HG02970 (cell line): ENCODE data around the gene NDUFAB1.
"Not testable (repeated sequence)": the region's sequence is repeated elsewhere in the genome, so short reads cannot be mapped to it uniquely, and the experiment has no call there.

Experiments
- ATAC-seq: cut with Tn5 transposase; IDR thresholded peaks from one replicate; pipeline ENCODE4 v1.9.1; 2021; ENCODE audit warnings: mild to moderate bottlenecking, moderate library complexity, moderate number of reproducible peaks; ENCODE audit not compliant: unreplicated experiment, low FRiP score

Gene NDUFAB1

DNA sequence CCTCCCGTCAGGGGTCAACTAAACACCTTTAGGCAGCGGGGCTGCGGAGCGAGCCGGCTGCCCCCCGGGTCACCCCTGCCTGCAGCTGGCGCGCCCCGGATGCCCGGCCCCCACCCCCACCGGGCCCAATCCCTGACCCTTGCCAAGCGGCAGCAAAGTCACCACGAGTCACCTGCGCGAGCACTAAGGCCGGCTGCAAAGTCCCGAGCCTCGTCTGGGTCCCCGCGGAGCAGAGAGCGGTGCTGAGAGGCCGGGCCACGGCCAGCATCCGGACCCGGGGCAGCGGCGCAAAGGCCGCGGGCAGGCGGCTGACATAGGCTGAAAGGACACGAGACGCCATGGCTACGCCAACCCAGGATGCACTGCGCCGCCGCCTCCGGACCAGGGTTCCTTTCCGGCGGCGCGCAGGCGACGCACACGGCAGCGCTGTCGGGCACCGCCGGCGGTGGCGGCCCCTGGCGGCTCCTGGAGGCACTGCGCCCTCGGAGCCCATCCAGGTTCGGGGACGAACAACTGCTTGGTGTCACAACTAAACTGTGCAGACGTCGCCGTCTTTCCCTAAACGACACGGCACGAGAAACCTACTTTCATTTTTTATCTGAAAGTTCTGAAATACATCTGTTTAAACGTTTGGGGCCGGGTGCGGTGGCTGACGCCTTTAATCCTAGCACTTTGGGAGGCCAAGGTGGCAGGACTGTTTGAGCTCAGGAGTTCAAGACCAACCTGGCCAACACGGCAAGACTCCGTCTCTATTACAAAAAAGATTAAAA is at the start of gene NDUFAB1:
NDUFAB1 (minus strand) TSS at position 366 of the 770 bp plus-strand sequence; CDS start at position 340, 26 bp downstream.
- peak; percentile 89 for ATAC-seq

DNA sequence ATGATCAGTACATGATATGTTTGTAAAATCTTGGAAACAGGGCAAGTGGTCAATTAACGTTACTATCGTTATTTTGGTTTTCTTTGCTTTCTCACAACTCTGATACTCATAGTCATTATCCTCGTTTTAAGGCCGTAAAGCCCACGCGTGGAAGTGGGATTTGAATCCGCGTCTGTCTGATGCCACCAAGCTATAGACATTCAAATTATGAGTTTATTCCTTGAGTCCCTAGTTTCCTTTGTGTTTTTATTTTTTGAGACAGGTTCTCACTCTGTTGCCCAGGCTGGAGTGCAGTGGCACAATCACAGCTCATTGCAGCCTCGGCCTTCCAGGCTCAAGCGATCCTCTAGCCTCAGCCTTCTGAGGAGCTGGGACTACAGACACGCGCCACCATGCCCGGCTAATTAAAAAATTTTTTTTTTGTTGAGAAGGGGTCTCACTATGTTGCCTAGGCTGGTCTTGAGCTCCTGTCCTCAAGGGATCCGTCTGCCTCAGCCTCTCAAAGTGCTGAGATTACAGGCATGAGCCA is 46.2 kb upstream of the NDUFAB1 start:
- no peak for ATAC-seq

DNA sequence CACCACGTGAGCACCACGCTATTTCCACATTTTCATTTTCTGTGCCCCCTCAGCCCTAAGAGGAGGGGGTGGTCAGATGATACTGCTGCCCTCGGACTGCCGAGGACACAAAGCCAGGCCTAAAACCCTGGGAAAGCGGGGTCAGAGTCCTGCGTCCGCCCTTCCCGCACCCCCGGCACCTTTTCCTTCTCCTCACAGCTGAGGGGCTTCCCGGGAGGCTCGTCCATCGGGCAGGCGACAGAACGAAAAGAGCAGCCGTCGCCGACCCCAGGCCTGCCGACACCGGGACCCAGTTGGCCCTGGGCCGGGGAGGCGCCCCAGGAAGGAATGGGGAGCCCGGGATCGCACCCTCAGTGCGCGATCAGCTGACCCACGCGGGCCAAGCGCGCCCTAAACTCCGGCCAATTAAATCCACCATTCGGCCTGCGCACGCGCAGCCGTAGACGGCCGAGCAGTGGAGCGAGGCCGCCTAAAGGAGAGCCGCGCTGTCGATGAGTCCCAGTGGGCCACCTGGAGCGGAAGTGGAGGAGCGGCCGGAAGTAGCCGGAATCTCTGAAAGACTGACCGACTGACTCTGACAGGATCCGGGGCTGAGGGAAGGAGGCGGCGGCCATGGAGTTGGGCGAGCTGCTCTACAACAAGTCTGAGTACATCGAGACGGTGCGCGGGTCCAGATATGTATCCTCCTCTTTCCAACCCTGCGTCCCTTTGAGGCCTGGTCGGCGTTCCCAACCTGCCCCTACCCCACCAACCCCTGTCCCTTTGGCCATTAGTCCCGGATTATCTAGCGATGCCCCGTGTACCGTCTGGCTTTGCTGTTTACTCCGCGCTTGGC is 45.0 kb upstream of the NDUFAB1 start, which contains the start of the genes DCTN5 and PALB2:
DCTN5 (plus strand) TSS at position 536 of the 835 bp plus-strand sequence; CDS start at position 613, 77 bp downstream.
PALB2 (minus strand) TSS at position 380 of the 835 bp plus-strand sequence; CDS start at position 227, 153 bp downstream.
- ATAC-seq: peak; percentile 94

GRCh38 chr16:23640615-23640930 is 44.5 kb upstream of the NDUFAB1 start:
- ATAC-seq: no peak

DNA sequence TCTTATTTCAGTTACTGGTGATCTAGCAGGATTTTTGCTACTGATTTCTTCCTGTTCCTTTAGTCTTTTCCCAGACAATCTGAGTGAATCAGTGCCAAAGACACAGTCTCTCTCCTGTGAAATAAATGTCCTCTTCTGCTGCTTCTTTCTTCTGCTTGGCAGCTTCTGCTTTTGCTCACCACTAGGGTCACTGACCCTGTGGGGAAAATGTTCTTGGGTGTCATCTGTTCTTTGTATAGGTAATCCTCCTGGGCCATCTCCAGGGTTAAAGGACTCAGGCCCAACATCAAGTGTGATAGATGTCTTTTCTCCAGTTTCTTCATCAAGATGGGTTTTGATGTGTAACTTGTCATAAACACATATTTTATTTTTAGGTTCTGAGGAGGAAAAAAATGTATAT is 39.8 kb upstream of the NDUFAB1 start:
- ATAC-seq: no peak

DNA sequence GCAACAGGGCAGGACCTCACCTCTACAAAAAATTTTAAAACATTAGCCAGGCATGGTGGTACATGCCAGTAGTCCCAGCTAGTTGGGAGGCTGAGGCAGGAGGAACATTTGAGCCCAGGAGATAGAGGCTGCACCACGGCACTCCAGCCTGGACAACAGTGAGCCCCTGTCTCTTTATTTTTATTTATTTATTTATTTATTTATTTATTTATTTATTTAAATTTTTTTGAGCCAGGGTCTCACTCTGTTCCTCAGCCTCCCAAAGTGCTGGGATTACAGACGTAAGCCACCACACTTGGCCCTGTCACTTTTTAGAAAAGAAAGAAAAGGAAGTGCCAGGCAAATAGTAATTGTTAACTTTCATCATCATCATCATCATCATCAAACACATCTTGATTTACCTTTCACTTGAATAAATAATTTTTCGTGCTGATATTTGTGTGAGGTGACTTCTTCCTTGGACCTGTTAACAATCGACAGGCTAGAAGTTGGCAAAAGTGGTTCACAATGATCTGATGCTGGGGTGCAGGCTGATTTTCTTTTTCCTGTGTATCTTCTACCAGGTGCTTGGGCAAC is 38.4 kb upstream of the NDUFAB1 start:
- ATAC-seq: no peak

- ATAC-seq: not testable (repeated sequence)
Observed at GRCh38 chr16:23631874-23632273, 35.8 kb upstream of the NDUFAB1 start.

- ATAC-seq: no peak
Observed at GRCh38 chr16:23629516-23629915, 33.4 kb upstream of the NDUFAB1 start.

- no peak for ATAC-seq
Observed at GRCh38 chr16:23624092-23624491, 28.0 kb upstream of the NDUFAB1 start.

DNA sequence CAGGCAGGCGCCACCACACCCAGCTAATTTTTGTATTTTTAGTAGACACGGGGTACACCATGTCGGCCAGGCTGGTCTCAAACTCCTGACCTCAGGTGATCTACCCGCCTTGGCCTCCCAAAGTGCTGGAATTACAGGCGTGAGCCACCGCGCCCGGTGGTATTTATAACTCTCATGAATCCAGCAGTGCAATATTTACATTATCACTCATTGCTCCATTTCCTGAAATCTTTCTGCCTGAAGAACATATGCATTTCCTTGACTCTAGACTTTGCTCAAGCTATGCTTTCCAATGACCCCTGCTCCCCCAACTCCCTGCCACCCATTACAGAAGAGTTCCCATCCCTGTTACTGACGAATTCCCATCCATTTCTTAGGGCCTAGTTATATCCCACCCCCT is 19.7 kb upstream of the NDUFAB1 start:
- no peak for ATAC-seq

DNA sequence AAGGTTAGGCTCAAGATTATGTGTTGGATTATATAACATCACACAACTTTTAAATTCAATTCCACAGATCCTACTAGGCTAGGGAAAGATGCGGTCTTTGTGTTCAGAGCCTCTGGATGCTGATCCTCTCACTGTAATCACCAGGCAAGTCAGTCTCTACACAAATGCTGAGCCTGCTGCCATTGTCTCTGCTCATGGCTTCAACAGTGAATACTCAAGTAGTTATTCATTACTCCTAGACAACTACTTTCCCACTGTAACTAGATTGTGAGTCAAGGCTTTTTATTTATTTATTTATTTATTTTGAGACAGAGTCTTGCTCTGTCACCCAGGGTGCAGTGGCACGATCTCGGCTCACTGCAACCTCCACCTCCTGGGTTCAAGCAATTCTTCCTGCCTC is 15.8 kb upstream of the NDUFAB1 start:
- no peak for ATAC-seq

DNA sequence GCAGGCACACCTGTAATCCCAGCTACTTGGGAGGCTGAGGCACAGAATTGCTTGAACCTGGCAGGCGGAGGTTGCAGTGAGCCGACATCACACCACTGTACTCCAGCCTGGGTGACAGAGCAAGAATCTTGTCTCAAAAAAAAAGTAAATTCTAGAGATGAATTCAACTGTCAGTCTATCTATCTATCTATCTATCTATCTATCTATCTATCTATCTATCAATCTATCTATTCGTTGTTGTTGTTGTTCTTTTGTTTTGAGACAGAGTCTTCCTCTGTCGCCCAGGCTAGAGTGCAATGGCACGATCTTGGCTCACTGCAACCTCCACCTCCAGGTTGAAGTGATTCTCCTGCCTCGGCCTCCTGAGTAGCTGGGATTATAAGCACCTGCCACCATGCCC is 14.8 kb upstream of the NDUFAB1 start:
- not testable (repeated sequence) for ATAC-seq

GRCh38 chr16:23609929-23610328 is 13.8 kb upstream of the NDUFAB1 start:
- no peak for ATAC-seq

DNA sequence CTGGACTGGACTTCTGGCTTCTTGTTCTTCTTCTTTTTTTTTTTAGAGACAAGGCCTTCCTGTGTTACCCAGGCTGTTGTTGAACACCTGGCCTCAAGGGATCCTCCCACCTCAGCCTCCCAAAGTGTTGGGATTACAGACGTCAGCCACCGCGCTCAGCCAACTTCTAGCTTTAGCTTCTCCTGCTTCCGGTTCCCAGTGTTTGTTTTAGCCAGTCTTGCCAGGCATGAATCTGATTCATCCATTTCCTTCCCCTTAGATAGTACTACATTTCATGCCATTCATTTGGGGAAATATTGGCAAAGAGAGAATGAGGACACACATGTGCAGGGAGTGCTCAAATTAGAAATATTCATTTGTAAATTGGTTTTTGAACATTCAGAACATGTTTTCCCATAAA is 12.1 kb upstream of the NDUFAB1 start:
- ATAC-seq: no peak

DNA sequence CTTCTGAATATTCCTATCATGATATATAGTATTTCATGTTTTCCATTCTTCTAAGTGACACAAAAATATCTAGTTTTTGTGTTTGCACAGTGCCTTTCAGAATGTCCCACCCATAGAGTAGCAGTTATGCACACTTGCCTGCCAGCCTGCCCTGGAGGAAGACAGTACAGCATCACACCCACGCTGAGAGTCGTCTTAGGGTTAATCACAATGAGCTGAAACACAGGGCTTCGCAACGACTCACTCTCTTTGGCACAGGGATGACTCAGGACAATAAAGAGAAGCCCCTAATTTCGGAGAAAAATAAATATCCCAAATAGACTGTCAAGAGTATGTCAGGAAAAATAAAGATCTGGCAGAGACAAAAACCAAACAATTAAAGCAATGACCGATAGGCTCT is 11.6 kb upstream of the NDUFAB1 start:
- no peak for ATAC-seq

- no peak for ATAC-seq
Observed at GRCh38 chr16:23597003-23597756, 1.1 kb upstream of the NDUFAB1 start.

DNA sequence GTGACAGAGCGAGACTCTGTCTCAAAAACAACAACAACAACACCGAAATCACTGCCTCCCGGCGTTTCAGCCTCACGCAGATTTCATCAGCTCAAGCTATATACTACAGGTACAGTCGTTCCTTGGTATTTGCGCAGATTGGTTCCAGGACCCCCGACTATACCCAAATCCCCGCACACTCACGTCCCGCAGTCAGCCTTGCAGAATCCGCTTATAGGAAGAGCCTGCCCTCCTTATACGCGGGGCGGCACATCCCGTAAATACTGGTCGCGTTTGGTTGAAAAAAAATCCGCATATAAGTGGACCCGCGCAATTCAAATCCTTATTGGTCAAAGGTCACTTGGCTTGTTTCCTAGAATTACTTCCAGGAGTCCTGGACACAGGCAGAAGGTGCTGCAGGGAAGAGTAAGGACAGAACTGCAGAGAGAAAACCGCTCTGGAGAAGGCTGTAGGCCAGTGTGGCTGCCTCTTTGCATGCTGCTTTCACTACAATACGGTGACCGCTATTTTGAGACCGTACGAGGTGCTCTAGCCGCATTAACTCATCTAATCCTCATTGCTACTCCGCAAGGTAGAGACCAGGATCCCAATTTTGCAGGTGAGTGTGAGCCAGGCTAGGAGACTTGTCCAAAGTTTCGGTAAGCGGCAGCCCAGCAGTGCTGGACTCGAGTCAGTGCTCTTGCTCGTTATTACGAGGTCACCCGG is 718 bp downstream of the NDUFAB1 start:
- ATAC-seq: no peak

- ATAC-seq: no peak
Observed at GRCh38 chr16:23594186-23594585, 1.9 kb downstream of the NDUFAB1 start.

DNA sequence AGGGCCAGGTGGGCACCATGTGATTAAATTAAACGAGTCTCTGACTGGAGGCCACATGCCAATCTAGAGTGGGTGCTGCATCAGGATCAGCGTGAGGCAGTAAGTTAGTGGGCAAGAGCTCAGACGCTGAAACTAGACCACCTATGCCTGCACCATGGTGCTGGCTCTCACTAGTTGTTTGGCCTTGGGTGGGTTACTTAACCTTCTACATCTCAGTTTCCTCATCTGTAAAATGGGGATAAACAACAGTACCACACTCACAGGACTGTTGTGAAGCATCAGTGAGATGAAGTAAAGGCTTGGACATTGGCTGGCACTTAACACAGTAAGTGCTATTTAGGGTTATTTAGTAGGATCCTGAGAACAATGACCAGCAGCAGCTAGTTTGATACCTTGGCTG is 5.9 kb downstream of the NDUFAB1 start:
- ATAC-seq: no peak

- no peak for ATAC-seq
Observed at GRCh38 chr16:23587726-23588125, 8.4 kb downstream of the NDUFAB1 start.
